Upper lobe of right lung (tissue), 1 donor: ENCODE data around the gene TBC1D2B. TPM values are rescaled to one million over a fixed set of nuclear protein-coding genes. Genes with fewer than 3 reads are reported as not detected.
"Not testable (repeated sequence)": the region's sequence is repeated elsewhere in the genome, so short reads cannot be mapped to it uniquely, and the experiment has no call there.

Experiments
- ATAC-seq: fragments of 200-7000 bp; cut with Tn5 transposase; one replicate; pipeline ENCODE4 v1.9.1; 2020; ENCODE audit warnings: mild to moderate bottlenecking, moderate library complexity
- DNase-seq: peaks from one replicate; pipeline ENCODE4 v3.0.0-alpha.2; 2020
- H3K27ac ChIP-seq: fragments of 200-600 bp; one replicate; pipeline ENCODE4 v1.8.0; 2022
- H3K27me3 ChIP-seq: fragments of 200-600 bp; one replicate; pipeline ENCODE4 v1.8.0; 2022; ENCODE audit warnings: mild to moderate bottlenecking
- H3K36me3 ChIP-seq: fragments of 200-600 bp; one replicate; pipeline ENCODE4 v1.8.0; 2022
- H3K4me1 ChIP-seq: fragments of 200-600 bp; one replicate; pipeline ENCODE4 v1.8.0; 2022
- H3K4me3 ChIP-seq: fragments of 200-600 bp; one replicate; pipeline ENCODE4 v1.8.0; 2022; ENCODE audit warnings: mild to moderate bottlenecking
- H3K9me3 ChIP-seq: fragments of 200-600 bp; one replicate; pipeline ENCODE4 v1.8.0; 2022
- intact Hi-C: fragments of 100-400 bp; cut with DNase I; formaldehyde crosslinking; loops from one replicate; pipeline ENCODE4 v1.11.0; 2022
- total RNA-seq: library from RNA; stranded (reverse); fragmentation: NEBNext Ultra II Directional; extraction: Animal tissue kit (Norgen Biotek cat#: 25700); gene quantifications from one replicate; pipeline ENCODE4 v1.2.1, GENCODE V29; 2021
- TF ChIP-seq, protein P1 (sequence below): fragments of 200-600 bp; IDR thresholded peaks from one replicate; pipeline ENCODE4 v1.8.0; 2022; ENCODE audit warnings: antibody characterized with exemption
- donor health status: DM: no; HTN: yes; CAD: no; lungs with severe emphysema.

The TBC1D2B gene
- total RNA-seq, 1 donor from 2014 or later = 88.7 TPM

DNA sequence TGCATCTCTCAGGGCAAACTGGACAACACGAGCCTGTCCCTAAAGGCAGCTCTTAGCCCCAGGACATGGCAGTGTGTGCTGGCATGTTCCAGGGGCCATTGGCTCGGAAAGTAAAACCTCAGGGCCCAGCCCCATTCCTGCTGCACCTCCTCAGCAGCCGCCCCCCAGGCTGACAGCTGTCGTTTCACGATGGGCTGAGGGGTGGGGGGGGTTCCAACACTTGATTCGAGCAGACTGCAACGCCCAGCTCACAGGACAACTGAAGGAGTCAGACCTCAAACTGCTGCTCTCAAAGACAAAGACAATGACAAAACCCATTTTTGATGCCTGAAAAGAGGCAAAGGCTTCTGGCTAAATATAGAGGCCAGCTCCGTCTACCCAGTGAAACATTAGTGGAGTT is 81.3 kb downstream of the TBC1D2B start:
- H3K36me3 ChIP-seq = peaks cover 49% of the 10 kb centered on the region
- peaks cover 19% of the 10 kb centered on the region for H3K4me1 ChIP-seq
- H3K27me3 ChIP-seq, H3K4me3 ChIP-seq, DNase-seq, ATAC-seq, H3K9me3 ChIP-seq, intact Hi-C loops, H3K27ac ChIP-seq: not testable (repeated sequence)

DNA sequence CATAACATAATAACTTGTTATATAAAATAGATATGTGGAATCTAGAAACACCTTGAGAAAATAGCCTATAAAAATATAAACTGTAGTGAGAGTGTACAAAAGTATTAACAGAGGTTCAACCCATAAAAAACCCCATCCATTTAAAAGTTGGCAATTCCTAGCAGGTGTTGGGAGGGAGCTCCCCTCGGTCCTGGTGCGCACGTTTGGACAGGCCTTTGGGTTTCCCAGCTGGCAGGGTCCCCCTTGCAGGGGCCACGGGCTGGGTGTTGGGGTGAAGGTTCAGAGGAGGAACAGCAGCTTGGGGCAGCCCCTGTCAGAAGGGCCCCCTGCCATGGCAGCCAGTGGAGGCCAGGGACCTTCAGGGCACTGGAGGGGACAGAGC is 82.0 kb downstream of the TBC1D2B start:
- ATAC-seq, H3K9me3 ChIP-seq, H3K27ac ChIP-seq, DNase-seq, H3K27me3 ChIP-seq, intact Hi-C loops, H3K4me3 ChIP-seq: not testable (repeated sequence)
- Histone ChIP-seq H3K4me1 (peaks cover 26% of the 10 kb centered on the region), H3K36me3 (peaks cover 42% of the 10 kb centered on the region)

DNA sequence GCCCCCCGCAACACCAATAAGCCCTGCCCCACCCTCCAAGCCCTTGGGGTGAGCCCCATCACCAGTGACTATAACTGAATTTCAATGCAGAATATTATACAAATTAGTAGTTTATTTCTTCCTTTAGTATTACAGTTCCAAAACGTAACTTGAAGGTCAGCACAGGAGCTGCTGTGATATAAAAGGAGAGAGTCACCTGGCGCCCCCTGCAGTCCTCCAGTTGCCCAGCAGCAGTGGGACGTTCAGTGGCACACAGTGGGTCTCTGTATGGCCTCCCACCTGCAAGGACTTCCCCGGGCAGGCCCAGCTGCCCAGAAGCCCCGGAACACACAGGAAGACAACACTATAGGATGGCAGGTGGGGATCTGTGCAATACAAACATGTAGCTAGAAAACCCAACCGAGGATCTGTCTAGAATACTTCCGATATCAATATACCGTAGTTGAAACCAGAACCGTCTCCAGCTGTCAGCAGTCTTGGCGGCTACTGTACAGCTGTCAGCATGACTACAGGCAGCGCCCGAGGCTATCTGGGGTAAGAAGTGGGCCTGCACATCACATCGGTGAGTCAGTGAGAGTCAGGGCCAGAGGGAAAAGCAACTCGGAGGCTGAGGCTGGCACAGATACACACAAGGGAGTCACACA is 82.5 kb downstream of the TBC1D2B start:
- H3K27me3 ChIP-seq, ATAC-seq, DNase-seq, H3K9me3 ChIP-seq, H3K27ac ChIP-seq, H3K4me3 ChIP-seq, intact Hi-C loops: not testable (repeated sequence)
- H3K4me1 ChIP-seq = peaks cover 31% of the 10 kb centered on the region
- TF ChIP-seq, protein P1, sequence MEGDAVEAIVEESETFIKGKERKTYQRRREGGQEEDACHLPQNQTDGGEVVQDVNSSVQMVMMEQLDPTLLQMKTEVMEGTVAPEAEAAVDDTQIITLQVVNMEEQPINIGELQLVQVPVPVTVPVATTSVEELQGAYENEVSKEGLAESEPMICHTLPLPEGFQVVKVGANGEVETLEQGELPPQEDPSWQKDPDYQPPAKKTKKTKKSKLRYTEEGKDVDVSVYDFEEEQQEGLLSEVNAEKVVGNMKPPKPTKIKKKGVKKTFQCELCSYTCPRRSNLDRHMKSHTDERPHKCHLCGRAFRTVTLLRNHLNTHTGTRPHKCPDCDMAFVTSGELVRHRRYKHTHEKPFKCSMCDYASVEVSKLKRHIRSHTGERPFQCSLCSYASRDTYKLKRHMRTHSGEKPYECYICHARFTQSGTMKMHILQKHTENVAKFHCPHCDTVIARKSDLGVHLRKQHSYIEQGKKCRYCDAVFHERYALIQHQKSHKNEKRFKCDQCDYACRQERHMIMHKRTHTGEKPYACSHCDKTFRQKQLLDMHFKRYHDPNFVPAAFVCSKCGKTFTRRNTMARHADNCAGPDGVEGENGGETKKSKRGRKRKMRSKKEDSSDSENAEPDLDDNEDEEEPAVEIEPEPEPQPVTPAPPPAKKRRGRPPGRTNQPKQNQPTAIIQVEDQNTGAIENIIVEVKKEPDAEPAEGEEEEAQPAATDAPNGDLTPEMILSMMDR = peak; percentile 25
- peaks cover 37% of the 10 kb centered on the region for H3K36me3 ChIP-seq

DNA sequence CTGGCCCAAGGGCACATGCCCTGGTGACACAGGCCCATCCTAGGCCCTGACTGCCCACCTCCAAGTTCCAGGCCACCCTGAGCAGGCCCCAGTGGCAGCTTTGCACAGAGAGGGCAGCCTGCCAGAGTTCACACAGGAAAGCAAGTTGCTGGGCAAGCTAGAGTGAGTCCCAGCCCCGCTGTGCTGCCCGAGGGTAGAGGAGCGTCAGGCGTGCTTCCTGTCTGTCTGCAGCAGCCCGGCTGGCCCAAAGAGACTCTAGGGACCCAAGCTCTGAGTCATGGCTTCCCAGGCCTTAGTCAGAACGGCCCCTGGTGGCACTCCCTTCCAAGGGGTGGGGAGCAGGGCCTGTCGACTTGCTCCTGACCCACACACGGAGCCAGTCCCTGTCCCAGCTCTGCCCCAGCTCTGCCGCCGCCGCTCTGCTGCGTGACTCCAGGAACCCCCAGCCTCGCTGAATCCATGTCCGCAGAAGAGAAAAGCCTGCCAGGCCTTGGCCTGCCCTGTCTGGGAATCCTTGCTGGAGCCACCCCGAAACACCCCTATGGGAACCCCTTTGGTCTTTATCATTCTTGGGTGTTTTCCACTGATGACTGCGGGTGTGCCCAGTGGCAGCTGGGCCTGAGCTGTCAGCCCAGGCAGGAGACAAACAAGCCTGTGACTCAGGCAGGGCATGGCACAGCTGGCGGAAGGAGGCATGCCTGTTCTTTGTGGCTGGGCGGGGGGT is 83.4 kb downstream of the TBC1D2B start:
- intact Hi-C loops = not testable (repeated sequence)
- H3K4me1 ChIP-seq = peaks cover 31% of the 10 kb centered on the region

DNA sequence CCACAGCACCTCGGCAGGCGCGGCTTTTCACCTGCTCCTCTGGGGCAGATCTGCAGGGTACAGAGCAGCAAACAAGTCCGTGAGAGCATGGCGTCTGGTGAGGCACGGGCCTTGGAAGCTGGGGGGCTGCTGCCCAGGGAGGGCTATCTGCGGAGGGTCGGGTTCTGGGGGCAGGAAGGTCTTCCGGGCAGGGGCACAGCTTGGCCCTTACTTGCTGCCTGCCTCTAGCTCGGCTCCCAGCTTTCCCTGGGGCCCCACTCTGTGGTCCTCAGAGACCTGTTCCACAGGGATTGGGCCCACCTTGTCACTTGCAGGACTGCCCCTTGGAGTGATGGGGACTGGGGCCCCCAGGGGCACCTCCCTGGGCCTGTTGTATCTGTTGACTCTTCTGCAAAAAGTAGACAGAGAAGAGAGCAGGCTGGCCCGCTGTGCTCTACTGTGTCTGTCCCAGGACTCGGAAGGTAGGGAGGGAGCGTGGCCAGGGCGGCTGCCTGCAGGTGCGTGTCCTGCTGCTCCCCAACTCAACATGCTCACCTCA is 84.1 kb downstream of the TBC1D2B start:
- H3K4me1 ChIP-seq = peaks cover 31% of the 10 kb centered on the region
- intact Hi-C loops = no loop called here
- TF ChIP-seq, protein P1 = no peak
- ATAC-seq (no peak), DNase-seq (peak; percentile 64)
- peak overlapping the region; percentile 60 for H3K27ac ChIP-seq
- peaks cover 22% of the 10 kb centered on the region for H3K36me3 ChIP-seq
- H3K27me3 ChIP-seq = no peaks in the 10 kb centered on the region
- H3K9me3 ChIP-seq = no peaks in the 10 kb centered on the region
- H3K4me3 ChIP-seq = no peak overlapping the region

More for the DNA sequence above, 83.4 kb downstream of the TBC1D2B start:
- ATAC-seq (peak; percentile 49), DNase-seq (peak; percentile 64)
- H3K9me3 ChIP-seq, H3K4me3 ChIP-seq, H3K27me3 ChIP-seq: not testable (repeated sequence)
- peaks cover 28% of the 10 kb centered on the region for H3K36me3 ChIP-seq
- peak overlapping the region; percentile 60 for H3K27ac ChIP-seq

DNA sequence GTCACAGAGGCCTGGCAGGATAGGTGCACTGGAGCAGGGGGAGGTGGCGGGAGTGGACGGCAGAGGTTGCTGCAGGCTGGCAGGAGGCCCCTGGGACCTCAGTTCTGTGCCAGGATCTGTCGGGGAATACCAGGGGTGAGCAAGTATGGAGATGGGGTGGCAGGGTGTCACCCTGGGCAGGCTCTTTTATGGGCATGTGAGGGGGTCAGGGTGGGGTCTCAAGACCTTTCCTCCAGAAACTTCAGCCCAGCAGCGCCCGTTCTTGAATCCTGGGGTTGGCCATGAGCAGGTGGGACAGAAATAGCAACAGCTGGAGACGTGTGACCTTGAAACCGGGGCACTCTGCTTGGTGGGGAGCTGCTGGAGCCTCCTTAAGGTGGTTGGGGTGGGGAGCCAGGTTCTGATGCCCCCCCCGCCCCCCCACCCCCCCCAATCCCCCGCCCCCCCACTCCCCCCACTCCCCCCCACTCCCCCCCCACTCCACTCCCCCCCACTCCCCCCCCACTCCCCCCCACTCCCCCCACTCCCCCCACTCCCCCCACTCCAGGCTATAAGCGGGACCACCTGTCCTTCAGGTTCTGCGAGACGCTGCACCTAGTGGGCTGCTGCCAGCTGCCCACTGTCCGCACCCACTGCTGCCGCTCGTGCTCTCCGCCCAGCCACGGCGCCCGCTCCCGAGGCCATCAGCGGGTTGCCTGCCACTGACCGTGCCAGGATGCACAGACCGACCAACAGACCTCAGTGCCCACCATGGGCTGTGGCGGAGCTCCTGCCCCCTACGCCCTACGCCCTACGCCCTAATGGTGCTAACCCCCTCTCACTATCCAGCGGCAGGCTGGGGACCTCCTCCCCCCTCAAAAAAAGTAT is 84.9 kb downstream of the TBC1D2B start:
- Histone ChIP-seq H3K36me3 (peaks cover 13% of the 10 kb centered on the region), H3K27me3 (no peaks in the 10 kb centered on the region), H3K4me1 (peaks cover 31% of the 10 kb centered on the region), H3K9me3 (no peaks in the 10 kb centered on the region), H3K27ac (peak overlapping the region; percentile 42), H3K4me3 (no peak overlapping the region)
- intact Hi-C loops = no loop called here
- TF ChIP-seq, protein P1 = no peak
- DNase-seq = no peak
- ATAC-seq = no peak

DNA sequence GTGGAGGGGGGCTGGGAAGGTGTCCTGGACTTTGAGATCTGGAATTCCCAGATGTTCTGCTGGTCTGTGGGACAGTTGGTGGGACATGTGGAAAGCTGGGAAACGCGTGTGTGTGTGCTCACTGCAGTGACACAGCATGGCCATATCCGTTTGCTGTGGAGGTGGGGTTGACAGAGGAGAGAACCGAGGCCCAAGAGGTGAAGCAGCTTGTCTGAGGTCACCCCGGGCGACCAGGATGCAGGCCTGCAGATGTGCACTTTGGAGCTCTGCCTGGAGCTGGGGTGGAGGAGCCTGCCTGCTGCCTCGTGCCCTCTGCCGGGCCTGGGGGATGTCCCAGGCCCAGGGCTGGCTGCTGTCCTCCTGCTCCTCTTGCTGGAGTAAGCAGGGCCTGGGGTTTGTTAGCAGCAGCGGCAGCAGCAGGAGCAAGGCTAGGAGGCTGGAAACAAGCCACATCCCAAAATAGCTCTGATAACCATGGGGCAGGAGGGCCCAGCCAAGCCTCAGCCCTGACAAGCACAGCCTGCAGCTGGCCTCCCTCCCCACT is 85.8 kb downstream of the TBC1D2B start:
- DNase-seq, H3K36me3 ChIP-seq, intact Hi-C loops, H3K9me3 ChIP-seq, H3K4me3 ChIP-seq, H3K27me3 ChIP-seq: not testable (repeated sequence)
- ATAC-seq = peak; percentile 21
- H3K4me1 ChIP-seq = peaks cover 31% of the 10 kb centered on the region
- H3K27ac ChIP-seq = peak overlapping the region; percentile 65
